HCT116 (cell line): ENCODE data around the gene PPP1R14B. TPM values are rescaled to one million over a fixed set of nuclear protein-coding genes. Genes with fewer than 3 reads are reported as not detected.
A peak's percentile ranks its signal among the peaks of the same experiment; 100 is the strongest.

Experiments used
- ATAC-seq: fragments of 200-7000 bp; cut with Tn5 transposase; 2 replicates; pipeline ENCODE4 v1.9.1; 2020; ENCODE audit warnings: mild to moderate bottlenecking, moderate library complexity
- BruUV-seq: library from RNA; stranded (reverse); fragments of 400-500 nt; replicated peaks from 2 replicates; lab custom pipeline; 2021; lab: Mats Ljungman, UMichigan
- CTCF ChIA-PET: fragments of 300-600 bp; sonication (Branson Sonifier 250); formaldehyde crosslinking; loops from one replicate; lab custom pipeline; 2021; ENCODE audit warnings: antibody characterized with exemption; lab: Charles Lee
- POLR2A ChIA-PET: fragments of 300-600, 350-600 bp; sonication (Branson Sonifier 250); formaldehyde crosslinking; loops from one replicate; lab custom pipeline; 2021; ENCODE audit warnings: antibody characterized with exemption; lab: Charles Lee
- RAD21 ChIA-PET, 2 experiments: fragments of 300-600 bp; sonication (Branson Sonifier 250); formaldehyde crosslinking; loops; one replicate each; lab custom pipeline; 2023; ENCODE audit warnings: low total read pairs in 2 of 2; ENCODE audit not compliant: uncharacterized antibody in 2 of 2, unreplicated experiment in 2 of 2, low non-redundant PET in 1 of 2; lab: Charles Lee
- DNase-seq: peaks from one replicate; pipeline ENCODE4 v3.0.0-alpha.2; 2010; ENCODE audit warnings: low read depth, low spot score
- H2AFZ ChIP-seq: fragments of 200-600 bp; shearing (Covaris generic), sonication (generic); 2 replicates; pipeline ENCODE4 v1.6.1; 2017; ENCODE audit warnings: low read depth, mixed run types, mixed read lengths, antibody characterized with exemption, low read length; ENCODE audit not compliant: poor library complexity, severe bottlenecking
- H3K27ac ChIP-seq: 2 replicates; pipeline ENCODE4 v1.5.1; 2012; ENCODE audit warnings: low read depth, low read length
- H3K27me3 ChIP-seq: fragments of 200-600 bp; sonication (generic); 2 replicates; pipeline ENCODE4 v1.6.1; 2016; ENCODE audit warnings: mixed run types, low read length, mixed read lengths; ENCODE audit not compliant: insufficient read depth
- H3K36me3 ChIP-seq, 2 experiments: fragments of 200-500 bp in 1 of 2; fragments of 200-600 bp in 1 of 2; sonication (Bioruptor generic) in 1 of 2; sonication (generic) in 1 of 2; 2 replicates each; pipeline versions ENCODE4 v1.5.1 to v1.6.1; 2014 to 2016; ENCODE audit warnings: low read length in 2 of 2, inconsistent platforms in 1 of 2, mixed read lengths in 1 of 2, mixed run types in 1 of 2; ENCODE audit not compliant: insufficient read depth in 2 of 2, control insufficient read depth in 1 of 2
- H3K4me1 ChIP-seq, 2 experiments: fragments of 200-600 bp in 1 of 2; sonication (generic) in 1 of 2; 2 replicates each; pipeline versions ENCODE4 v1.5.1 to v1.6.1; 2012 to 2017; ENCODE audit warnings: low read length in 2 of 2, inconsistent platforms in 1 of 2, mild to moderate bottlenecking in 1 of 2, mixed read lengths in 1 of 2, mixed run types in 1 of 2, moderate library complexity in 1 of 2; ENCODE audit not compliant: insufficient read depth in 2 of 2, control insufficient read depth in 1 of 2
- H3K4me2 ChIP-seq: fragments of 200-600 bp; sonication (generic); 2 replicates; pipeline ENCODE4 v1.6.1; 2017; ENCODE audit warnings: mixed run types, low read length, mixed read lengths
- H3K4me3 ChIP-seq, 2 experiments: fragments of 200-600 bp in 1 of 2; sonication (generic) in 1 of 2; replicated peaks in 1 of 2; 2 replicates each; pipeline ENCODE4 v1.5.1; 2011 to 2016; ENCODE audit warnings: low read length in 2 of 2, control low read depth in 1 of 2, low read depth in 1 of 2, mild to moderate bottlenecking in 1 of 2, mixed read lengths in 1 of 2, mixed run types in 1 of 2
- H3K79me2 ChIP-seq: fragments of 200-600 bp; sonication (generic); 2 replicates; pipeline ENCODE4 v1.6.1; 2017; ENCODE audit warnings: mild to moderate bottlenecking, mixed run types, low read length, moderate library complexity, mixed read lengths; ENCODE audit not compliant: insufficient read depth
- H3K9ac ChIP-seq: fragments of 200-600 bp; sonication (generic); 2 replicates; pipeline ENCODE4 v1.6.1; 2016; ENCODE audit warnings: low read length, mixed read lengths
- H3K9me2 ChIP-seq: fragments of 200-600 bp; sonication (generic), shearing (Covaris generic); 2 replicates; pipeline ENCODE4 v1.6.1; 2017; ENCODE audit warnings: mixed run types, mild to moderate bottlenecking, moderate library complexity; ENCODE audit not compliant: insufficient read depth
- H3K9me3 ChIP-seq, 2 experiments: fragments of 200-500 bp in 1 of 2; fragments of 200-600 bp in 1 of 2; sonication (Bioruptor generic) in 1 of 2; sonication (generic) in 1 of 2; 2 replicates each; pipeline ENCODE4 v1.6.1; 2014 to 2017; ENCODE audit warnings: low read length in 2 of 2, mixed read lengths in 2 of 2, inconsistent platforms in 1 of 2, low read depth in 1 of 2, mild to moderate bottlenecking in 1 of 2, mixed run types in 1 of 2, moderate library complexity in 1 of 2; ENCODE audit not compliant: control insufficient read depth in 1 of 2, insufficient read depth in 1 of 2
- H4K20me1 ChIP-seq: fragments of 200-600 bp; sonication (generic), shearing (Covaris generic); 2 replicates; pipeline ENCODE4 v1.6.1; 2017; ENCODE audit warnings: mixed run types, mild to moderate bottlenecking, moderate library complexity; ENCODE audit not compliant: insufficient read depth
- CTCF ChIP-seq, 3 experiments: fragments of 200-600 bp in 1 of 3; sonication (generic) in 1 of 3; IDR thresholded peaks in 2 of 3; conservative IDR thresholded peaks in 1 of 3; 2 replicates each; pipeline ENCODE4 v1.5.1; 2012 to 2017; ENCODE audit warnings: low read depth in 2 of 3, low read length in 2 of 3, antibody characterized with exemption in 1 of 3, borderline replicate concordance in 1 of 3, control low read depth in 1 of 3, mild to moderate bottlenecking in 1 of 3, mixed read lengths in 1 of 3, mixed run types in 1 of 3, moderate library complexity in 1 of 3; ENCODE audit not compliant: insufficient read depth in 1 of 3
- JUND ChIP-seq: IDR thresholded peaks from 2 replicates; pipeline ENCODE4 v1.6.1; 2012
- YY1 ChIP-seq: IDR thresholded peaks from 2 replicates; pipeline ENCODE4 v1.6.1; 2011; ENCODE audit warnings: low read length, low read depth, moderate library complexity, mild to moderate bottlenecking; ENCODE audit not compliant: insufficient replicate concordance; ENCODE audit errors: extremely low read depth
- ZFX ChIP-seq: fragments of 450-650 bp; IDR thresholded peaks from 2 replicates; pipeline ENCODE4 v1.6.1; 2017
- intact Hi-C: fragments of 100-400 bp; cut with micrococcal nuclease; formaldehyde crosslinking; loops from 2 replicates; pipeline ENCODE4 v1.10.0; 2022
- total RNA-seq: library from RNA; stranded (reverse); gene quantifications from one replicate; pipeline ENCODE4 v1.2.1, GENCODE V29; 2021; ENCODE audit not compliant: unreplicated experiment

Gene PPP1R14B
- total RNA-seq, 1 experiment from 2014 or later, result 332 TPM

- Histone ChIP-seq H3K27me3 (no peaks in the 10 kb centered on the region), H3K36me3 (no peaks in the 10 kb centered on the region; a peak in 1 of 4 replicates), H2AFZ (no peak overlapping the region), H3K4me2 (peak overlapping the region; percentile 96), H3K27ac (peak overlapping the region; percentile 83), H3K9ac (peak overlapping the region; percentile 85), H3K79me2 (no peaks in the 10 kb centered on the region), H3K9me3 (no peaks in the 10 kb centered on the region), H3K9me2 (no peaks in the 10 kb centered on the region), H4K20me1 (no peaks in the 10 kb centered on the region), H3K4me3 (peak overlapping the region; percentile 53 to 80), H3K4me1 (peaks cover 14 to 27% of the 10 kb centered on the region in 2 experiments)
- no TSS peak for BruUV-seq
- POLR2A ChIA-PET, result interaction anchor here (1.2 kb wide), 1 partner anchor 17 kb away, joined by 3 read pairs; no protein-coding TSS in a partner anchor
- intact Hi-C loops, result no loop called here
- ATAC-seq (peak; percentile 16; the same call in 1 of the 2 replicates), DNase-seq (no peak)
- CTCF ChIA-PET, result interaction anchor here (1.2 to 4.3 kb wide), 3 partner anchors 15 to 82 kb away, joined by 4 to 22 read pairs (median 4); partner anchors contain the start of gene ESRRA
- RAD21 ChIA-PET, result interaction anchor here in 1 of 2 experiments (0.7 kb wide), 1 partner anchor 80 kb away, joined by 3 read pairs; no protein-coding TSS in a partner anchor
- TF ChIP-seq CTCF (IDR thresholded peaks at IDR 0.05 in 2 of 3, conservative IDR thresholded peaks at IDR 0.05 in 1 of 3; ENCODE audit: borderline replicate concordance in 1 of 3, insufficient read depth in 1 of 3, low read depth in 2 of 3, low read length in 2 of 3), result peak in 2 of 3 experiments; percentile 21 to 28; a peak in 2 of 6 replicates
- TF ChIP-seq ZFX, result peak; percentile 22; the same call in 1 of the 2 replicates
- TF ChIP-seq YY1, result no peak
- TF ChIP-seq JUND, result no peak
Observed at GRCh38 chr11:64285885-64286800, 39.4 kb upstream of the PPP1R14B start.
